ENCODE results near the gene C1QTNF8.

- TF ChIP-seq GATA3 (IDR thresholded peaks at IDR 0.05; ENCODE audit: borderline replicate concordance), result no peak
- no peak for TF ChIP-seq ZNF302 (CRISPR knock-in tag; IDR thresholded peaks at IDR 0.05)
- no peak for TF ChIP-seq CTCF (IDR thresholded peaks at IDR 0.05)
- no peak for TF ChIP-seq USF2 (IDR thresholded peaks at IDR 0.05)
- TF ChIP-seq HOXA7 (CRISPR knock-in tag; IDR thresholded peaks at IDR 0.05), result no peak
- TF ChIP-seq TP53 (CRISPR knock-in tag; IDR thresholded peaks at IDR 0.05), result no peak
- TF ChIP-seq MAFK (IDR thresholded peaks at IDR 0.05; ENCODE audit: partially characterized antibody), result no peak
- TF ChIP-seq RCOR1 (IDR thresholded peaks at IDR 0.05; ENCODE audit: low read depth, low read length), result no peak
- TF ChIP-seq POLR2A (IDR thresholded peaks at IDR 0.05; ENCODE audit: low read length), result no peak
- TF ChIP-seq POLR2AphosphoS2 (conservative IDR thresholded peaks at IDR 0.05; ENCODE audit: low read length), result no peak
Observed at GRCh38 chr16:1091992-1092552, 4.0 kb downstream of the C1QTNF8 start.

All from A549 (cell line).